ENCODE results near the gene HTRA1. TPM values are rescaled to one million over a fixed set of nuclear protein-coding genes. Genes with fewer than 3 reads are reported as not detected.
A peak's percentile ranks its signal among the peaks of the same experiment; 100 is the strongest.

The HTRA1 gene
- total RNA-seq, 4 donors from 2014 or later: 55.2 to 99.5 (median 80.6) TPM

DNA sequence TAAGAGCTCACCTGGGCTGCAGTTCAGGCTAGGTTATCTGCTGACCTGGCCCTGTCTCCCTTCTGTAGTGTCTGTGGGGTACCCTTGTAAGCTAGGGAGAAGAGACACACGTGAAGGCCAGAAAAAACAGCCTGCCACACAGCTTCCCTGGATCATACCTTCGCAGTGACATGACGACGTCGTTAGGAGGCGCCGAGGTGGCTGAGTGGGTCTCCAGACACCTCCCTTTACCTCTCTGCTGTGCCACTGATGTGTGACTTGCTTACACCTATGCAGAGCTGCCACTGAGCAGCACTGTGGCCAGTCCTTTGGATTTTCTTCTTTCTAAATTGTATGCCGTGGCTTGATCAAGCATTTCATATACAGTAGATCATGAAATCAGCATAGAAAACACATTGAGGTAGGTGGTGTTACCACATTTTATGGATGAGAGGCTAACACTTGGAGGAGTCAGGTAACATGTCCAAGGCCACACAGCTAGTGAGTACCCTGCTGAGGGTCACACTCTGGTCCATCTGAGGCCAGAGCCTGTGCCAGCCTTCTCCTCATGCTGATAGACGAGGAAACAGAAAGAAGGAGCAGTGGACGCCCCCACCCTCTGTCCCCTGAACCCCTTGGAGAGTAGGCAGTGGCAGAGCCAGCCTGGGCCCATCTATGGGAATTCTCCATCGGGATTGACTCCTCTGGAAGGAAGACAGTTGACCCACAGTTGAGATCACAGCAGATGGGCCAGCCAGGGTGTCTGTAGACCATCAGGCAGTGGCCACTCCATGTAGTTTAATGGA lies 23.1 kb downstream of the HTRA1 start:
- Histone ChIP-seq H3K27me3 (no peaks in the 10 kb centered on the region), H3K4me1 (peaks cover 24% of the 10 kb centered on the region), H3K9me3 (no peaks in the 10 kb centered on the region), H3K4me3 (no peak overlapping the region), H3K36me3 (peaks cover 4% of the 10 kb centered on the region), H3K27ac (no peak overlapping the region)
- TF ChIP-seq CTCF (IDR thresholded peaks at IDR 0.05): no peak
- TF ChIP-seq POLR2A (IDR thresholded peaks at IDR 0.05): no peak
- no peak for TF ChIP-seq EP300 (IDR thresholded peaks at IDR 0.05)
- no peak for TF ChIP-seq POLR2AphosphoS5 (IDR thresholded peaks at IDR 0.05)
- 88% methylated on average over 11 of the region's 11 CpGs for WGBS
- no peak for DNase-seq (ENCODE audit: low spot score in 2 of 2)

DNA sequence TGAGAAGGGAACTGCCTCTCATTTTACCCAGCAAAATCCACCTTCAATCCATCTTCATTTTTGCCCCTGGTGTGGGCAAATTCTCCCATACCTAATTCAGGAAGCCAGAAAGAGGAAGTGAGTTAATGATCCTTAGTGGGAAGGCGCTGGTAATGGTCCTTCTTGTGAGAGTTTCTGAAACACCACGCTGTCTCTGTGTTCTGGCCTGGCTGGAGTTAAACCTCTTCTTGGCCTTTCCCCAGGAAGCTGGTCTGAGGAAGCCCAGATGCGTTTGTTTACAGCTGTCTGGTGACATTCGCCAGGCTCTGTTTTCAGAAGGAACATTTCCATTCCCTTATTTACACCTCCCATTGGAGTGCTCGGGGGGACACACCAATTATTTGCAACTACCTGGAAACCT lies 24.3 kb downstream of the HTRA1 start:
- Histone ChIP-seq H3K36me3 (peaks cover 5% of the 10 kb centered on the region), H3K4me1 (peaks cover 19% of the 10 kb centered on the region), H3K4me3 (no peak overlapping the region), H3K9me3 (no peaks in the 10 kb centered on the region), H3K27ac (no peak overlapping the region), H3K27me3 (no peaks in the 10 kb centered on the region)
- 49% methylated on average over 4 of the region's 5 CpGs for WGBS
- no peak for TF ChIP-seq POLR2AphosphoS5 (IDR thresholded peaks at IDR 0.05)
- no peak for TF ChIP-seq POLR2A (IDR thresholded peaks at IDR 0.05)
- no peak for TF ChIP-seq CTCF (IDR thresholded peaks at IDR 0.05)
- no peak for TF ChIP-seq EP300 (IDR thresholded peaks at IDR 0.05)
- DNase-seq (ENCODE audit: low spot score in 2 of 2): no peak

DNA sequence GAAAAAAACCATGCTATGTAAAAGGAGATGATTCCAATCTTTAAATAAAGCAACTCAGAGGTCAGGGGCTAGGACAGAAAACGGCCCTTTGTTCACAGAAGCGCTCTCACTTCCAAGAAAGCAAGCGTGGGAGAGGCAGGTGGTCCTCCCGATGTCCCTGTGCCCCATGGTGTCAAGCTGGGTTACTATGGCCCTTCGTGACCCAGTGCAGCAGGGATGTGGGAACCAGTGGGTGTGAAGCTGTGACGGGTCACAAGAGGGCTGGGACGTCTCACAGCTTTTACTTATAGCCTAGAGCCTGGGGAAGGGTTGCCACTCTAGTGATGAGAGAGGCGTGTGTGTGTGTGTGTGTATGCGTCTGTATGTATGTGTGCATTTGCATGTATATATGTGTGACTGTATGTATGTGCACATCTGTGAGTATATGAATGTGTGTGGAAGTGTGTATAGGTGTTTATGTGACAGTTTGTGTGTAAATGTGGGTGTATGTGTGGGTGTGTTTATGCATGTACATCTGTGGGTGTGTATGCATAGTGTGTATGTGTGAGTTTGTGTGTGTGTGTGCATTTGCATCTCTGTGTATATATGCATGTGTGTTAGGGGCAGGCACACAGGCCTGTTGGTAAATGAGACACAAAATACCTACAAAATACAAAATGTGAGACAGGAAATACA lies 25.2 kb downstream of the HTRA1 start:
- Histone ChIP-seq H3K27me3 (no peaks in the 10 kb centered on the region), H3K4me1 (peaks cover 28% of the 10 kb centered on the region), H3K4me3 (no peak overlapping the region), H3K27ac (no peak overlapping the region), H3K36me3 (peaks cover 5% of the 10 kb centered on the region), H3K9me3 (no peaks in the 10 kb centered on the region)
- no peak for DNase-seq (ENCODE audit: low spot score in 2 of 2)
- 82% methylated on average over 9 of the region's 9 CpGs for WGBS
- TF ChIP-seq POLR2AphosphoS5 (IDR thresholded peaks at IDR 0.05): no peak
- no peak for TF ChIP-seq POLR2A (IDR thresholded peaks at IDR 0.05)
- TF ChIP-seq CTCF (IDR thresholded peaks at IDR 0.05): no peak
- TF ChIP-seq EP300 (IDR thresholded peaks at IDR 0.05): no peak

GRCh38 chr10:122487174-122487765 lies 25.9 kb downstream of the HTRA1 start:
- Histone ChIP-seq H3K27ac (no peak overlapping the region), H3K36me3 (peaks cover 5% of the 10 kb centered on the region), H3K4me3 (no peak overlapping the region), H3K4me1 (peaks cover 35% of the 10 kb centered on the region), H3K27me3 (no peaks in the 10 kb centered on the region), H3K9me3 (no peaks in the 10 kb centered on the region)
- WGBS: 74% methylated on average over 15 of the region's 16 CpGs
- peak; percentile 80 for TF ChIP-seq EP300 (IDR thresholded peaks at IDR 0.05)
- TF ChIP-seq CTCF (IDR thresholded peaks at IDR 0.05): no peak
- TF ChIP-seq POLR2AphosphoS5 (IDR thresholded peaks at IDR 0.05): no peak
- TF ChIP-seq POLR2A (IDR thresholded peaks at IDR 0.05): no peak
- DNase-seq (ENCODE audit: low spot score in 2 of 2): no peak

DNA sequence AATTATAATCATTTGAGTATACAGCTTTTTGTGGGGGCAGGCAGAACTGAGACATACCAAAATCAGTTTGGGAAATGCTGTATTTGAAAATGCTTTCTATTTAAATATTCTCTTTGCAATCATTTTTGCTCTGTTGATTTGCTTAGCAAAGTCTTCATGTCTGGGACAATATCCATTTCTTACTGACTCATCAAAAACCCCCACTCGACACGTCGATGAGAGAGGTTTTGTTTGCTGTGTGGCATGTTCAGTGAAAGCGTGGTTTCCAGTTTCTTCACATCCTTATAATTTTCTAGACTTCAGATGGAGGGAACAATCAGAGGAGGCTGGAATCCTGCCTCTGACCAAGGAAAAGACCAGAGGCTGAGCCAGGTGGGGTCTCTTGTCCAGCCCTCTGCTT lies 28.9 kb downstream of the HTRA1 start:
- H3K27ac ChIP-seq: peak overlapping the region; percentile 27

More for the DNA sequence above, 28.9 kb downstream of the HTRA1 start:
- no peaks in the 10 kb centered on the region for H3K27me3 ChIP-seq
- no peaks in the 10 kb centered on the region for H3K9me3 ChIP-seq
- H3K36me3 ChIP-seq: peaks cover 5% of the 10 kb centered on the region
- no peak for DNase-seq (ENCODE audit: low spot score in 2 of 2)
- H3K4me1 ChIP-seq: peaks cover 65% of the 10 kb centered on the region
- H3K4me3 ChIP-seq: no peak overlapping the region
- no peak for TF ChIP-seq POLR2A (IDR thresholded peaks at IDR 0.05)
- TF ChIP-seq EP300 (IDR thresholded peaks at IDR 0.05): no peak
- no peak for TF ChIP-seq POLR2AphosphoS5 (IDR thresholded peaks at IDR 0.05)
- no peak for TF ChIP-seq CTCF (IDR thresholded peaks at IDR 0.05)
- WGBS: 45% methylated on average over 4 of the region's 4 CpGs
